Measurements from ENCODE around the gene RGS14.
"Not testable (repeated sequence)": the region's sequence is repeated elsewhere in the genome, so short reads cannot be mapped to it uniquely, and the experiment has no call there.

The RGS14 gene

GRCh38 chr5:177327539-177328522, 29.9 kb upstream of the RGS14 start:
- FAIRE-seq (no peak), DNase-seq (ENCODE audit: insufficient read length, low spot score) (no peak)

DNA sequence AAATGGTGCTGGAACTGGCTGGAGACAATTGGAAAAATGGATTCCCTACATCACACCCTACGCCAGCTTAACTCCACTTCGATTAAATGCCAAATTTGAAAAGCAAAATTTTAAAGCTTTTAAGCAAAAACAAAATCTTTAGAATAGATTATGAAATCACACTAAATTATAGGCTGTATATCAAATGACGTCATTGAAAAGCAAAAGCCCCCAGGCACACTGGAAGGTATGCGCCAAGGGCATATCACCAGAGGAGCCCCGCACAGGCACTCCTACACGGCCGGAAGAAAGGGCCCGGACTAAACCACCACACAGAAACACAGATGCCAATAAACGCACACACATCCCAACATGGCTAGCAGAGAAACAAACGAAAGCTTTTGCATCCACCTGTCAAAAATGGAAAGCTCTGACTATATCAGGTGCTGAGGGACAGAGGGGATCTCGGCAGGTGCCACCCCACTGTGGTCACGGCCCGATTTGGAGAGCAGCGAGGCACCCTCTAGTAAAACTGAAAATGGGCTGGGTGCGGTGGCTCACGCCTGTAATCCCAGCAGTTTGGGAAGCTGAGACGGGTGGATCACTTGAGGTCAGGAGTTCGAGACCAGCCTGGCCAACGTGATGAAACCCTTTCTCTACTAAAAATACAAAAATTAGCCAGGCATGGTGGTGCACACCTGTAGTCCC, 29.0 kb upstream of the RGS14 start:
- FAIRE-seq (no peak), DNase-seq (ENCODE audit: insufficient read length, low spot score) (no peak)

- FAIRE-seq (no peak), DNase-seq (ENCODE audit: insufficient read length, low spot score) (no peak)
These were observed 27.8 kb upstream of the RGS14 start for GRCh38 chr5:177329883-177330282.

DNA sequence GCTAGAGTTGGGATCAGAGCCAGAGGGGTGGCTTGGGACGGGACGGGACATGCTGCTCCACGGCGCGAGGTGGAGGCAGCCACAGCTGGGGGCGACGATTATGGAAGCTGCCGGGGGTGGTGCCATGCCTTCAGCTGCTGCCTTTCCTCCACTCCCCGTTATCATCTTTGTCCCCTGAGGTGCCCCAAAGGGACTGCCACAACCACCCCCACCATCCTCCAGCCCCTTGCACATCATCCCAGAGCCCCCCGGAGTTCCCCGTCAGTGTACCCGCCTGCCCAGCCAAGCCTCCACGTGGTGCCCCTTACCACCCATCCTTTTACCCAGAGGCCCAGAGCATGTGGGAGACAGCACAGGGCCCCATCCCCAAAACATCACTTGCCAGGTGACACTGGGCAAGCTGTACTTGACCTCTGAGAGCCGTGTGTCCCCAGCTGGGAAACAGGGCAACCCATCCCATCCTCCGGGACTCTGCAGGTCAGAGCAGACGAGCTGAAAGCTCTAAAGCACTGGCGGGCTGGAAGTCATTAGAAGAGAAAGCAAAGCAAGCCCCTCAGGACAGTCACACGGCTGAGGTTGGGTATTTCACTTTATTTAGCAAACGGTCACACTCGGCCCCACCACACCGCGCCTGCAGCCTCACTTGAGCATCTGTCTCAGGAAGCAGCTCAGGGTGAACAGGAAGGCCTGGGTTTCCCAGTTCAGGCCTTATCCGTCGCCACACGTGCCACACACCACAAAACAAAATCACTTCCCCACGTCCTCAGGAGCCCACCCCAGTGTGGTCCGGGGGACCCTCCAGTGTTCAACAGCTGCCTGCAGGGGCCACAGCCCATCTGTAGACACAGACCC, 26.5 kb upstream of the RGS14 start:
- DNase-seq (ENCODE audit: insufficient read length, low spot score) (no peak), FAIRE-seq (peak; percentile 42)

DNA sequence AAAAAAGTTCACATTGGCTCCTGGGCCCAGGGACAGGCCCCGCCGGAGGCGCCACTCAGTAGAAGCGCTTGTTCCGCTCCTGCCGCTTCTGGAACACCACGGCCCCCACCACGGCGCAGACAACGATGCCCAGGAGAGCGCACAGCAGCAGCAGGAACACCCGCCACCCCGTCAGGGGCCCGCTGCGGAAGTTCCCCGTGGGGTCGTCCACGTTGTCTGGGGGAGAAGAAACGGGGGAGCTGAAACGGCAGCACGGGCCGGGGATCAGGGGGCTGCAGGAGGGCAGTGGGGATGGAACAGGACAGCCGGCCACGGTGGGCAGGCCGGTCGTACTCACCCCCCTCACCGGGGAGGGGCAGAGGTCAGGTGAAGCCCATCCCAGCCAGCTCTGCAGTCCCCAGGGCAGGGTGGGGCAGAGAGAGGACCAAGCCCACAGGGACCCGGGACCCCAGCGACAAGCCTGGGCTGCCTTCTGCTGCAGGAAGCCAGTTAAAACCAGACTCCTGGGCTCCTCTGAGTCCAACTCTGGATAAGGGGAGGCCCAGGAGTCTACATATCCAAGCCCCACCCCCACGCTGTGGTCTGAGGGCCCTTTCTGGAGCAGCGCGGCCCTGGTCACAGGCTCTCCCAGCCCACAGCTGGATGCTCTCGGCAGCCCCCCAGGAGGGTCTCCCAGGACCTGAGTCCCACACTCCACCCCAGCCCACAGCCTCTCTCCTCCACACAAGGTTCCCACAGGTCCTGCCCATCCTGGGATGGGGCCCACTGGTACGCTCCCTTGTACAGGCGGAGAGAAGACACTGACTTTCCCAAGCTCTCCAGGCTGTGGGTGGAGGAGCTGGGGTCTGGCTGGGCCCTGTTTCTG, 25.5 kb upstream of the RGS14 start:
- no peak for DNase-seq (ENCODE audit: insufficient read length, low spot score)
- no peak for FAIRE-seq

- DNase-seq (ENCODE audit: insufficient read length, low spot score), result no peak
- FAIRE-seq, result no peak
These were observed 24.8 kb upstream of the RGS14 start for GRCh38 chr5:177332896-177333260.

- no peak for FAIRE-seq
These were observed 24.1 kb upstream of the RGS14 start for GRCh38 chr5:177333420-177334154.

GRCh38 chr5:177334155-177334551, 23.6 kb upstream of the RGS14 start:
- FAIRE-seq, result no peak
- DNase-seq (ENCODE audit: insufficient read length, low spot score), result no peak

More at GRCh38 chr5:177333420-177334154, 24.1 kb upstream of the RGS14 start:
- DNase-seq (ENCODE audit: insufficient read length, low spot score), result no peak

DNA sequence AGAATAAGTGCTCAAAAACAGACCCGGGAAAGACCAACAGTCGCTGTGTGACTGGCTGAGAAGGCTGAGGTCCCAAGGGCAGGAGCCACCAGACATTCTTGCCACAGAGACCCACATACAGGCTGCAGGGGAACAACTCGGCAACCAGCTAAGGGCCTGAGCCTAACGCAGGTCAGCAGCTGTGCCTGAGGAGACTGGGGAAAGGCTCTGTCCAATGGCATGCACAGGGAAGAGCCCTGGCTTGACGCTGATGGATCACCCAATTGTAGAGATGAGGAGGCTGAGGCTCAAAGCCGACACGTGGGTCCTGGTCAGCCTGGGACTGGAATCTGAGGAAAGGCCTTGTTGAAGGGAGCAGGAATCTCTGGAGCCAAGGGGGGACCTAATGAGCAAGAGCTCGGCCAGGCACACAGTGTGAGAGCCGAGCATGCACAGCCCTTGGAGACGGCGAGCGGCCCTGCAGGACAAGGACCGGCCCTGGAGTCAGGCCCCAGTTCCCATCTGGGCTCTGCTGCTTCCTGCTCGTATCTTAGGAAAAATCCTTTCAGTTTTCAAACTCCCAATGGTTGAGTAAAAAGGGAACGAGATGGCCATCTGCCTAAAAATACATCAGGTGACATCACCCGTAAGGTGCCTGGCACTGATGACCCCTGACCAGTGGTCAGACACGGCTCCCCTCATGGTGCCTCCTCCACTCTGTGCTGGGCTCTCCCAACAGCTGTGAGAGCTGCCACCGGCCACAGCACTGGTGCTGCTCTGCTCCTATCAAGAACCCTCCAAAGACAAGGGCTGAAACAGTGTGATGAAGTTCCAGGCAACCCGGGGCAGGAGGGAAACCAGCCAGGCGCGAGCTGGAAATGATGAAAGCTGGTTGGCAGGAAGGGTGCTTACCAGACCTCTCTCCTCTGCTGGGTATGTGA, 22.7 kb upstream of the RGS14 start:
- DNase-seq (ENCODE audit: insufficient read length, low spot score), result no peak
- FAIRE-seq, result no peak

- FAIRE-seq (no peak), DNase-seq (ENCODE audit: insufficient read length, low spot score) (no peak)
These were observed 22.0 kb upstream of the RGS14 start for GRCh38 chr5:177335701-177336065.

DNA sequence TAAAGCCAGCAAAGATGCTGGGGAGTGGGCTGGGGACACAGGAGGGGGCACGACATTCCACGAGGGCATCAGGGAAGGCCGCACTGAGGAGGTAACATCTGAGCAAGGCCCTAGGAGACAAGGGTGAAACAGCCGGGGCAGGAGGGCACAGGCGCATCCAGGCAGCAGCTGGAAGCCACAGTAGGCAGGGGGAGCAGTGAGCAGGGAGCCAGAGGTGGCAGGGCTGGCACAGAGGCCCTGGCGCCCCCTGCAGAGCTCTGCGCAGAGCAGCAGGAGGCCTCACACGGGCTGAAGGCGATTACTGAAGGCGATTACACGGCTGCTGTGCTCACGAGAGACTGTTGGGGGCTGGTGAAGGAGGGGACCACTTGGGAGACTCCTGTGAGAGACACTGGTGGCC, 21.6 kb upstream of the RGS14 start:
- no peak for FAIRE-seq

DNA sequence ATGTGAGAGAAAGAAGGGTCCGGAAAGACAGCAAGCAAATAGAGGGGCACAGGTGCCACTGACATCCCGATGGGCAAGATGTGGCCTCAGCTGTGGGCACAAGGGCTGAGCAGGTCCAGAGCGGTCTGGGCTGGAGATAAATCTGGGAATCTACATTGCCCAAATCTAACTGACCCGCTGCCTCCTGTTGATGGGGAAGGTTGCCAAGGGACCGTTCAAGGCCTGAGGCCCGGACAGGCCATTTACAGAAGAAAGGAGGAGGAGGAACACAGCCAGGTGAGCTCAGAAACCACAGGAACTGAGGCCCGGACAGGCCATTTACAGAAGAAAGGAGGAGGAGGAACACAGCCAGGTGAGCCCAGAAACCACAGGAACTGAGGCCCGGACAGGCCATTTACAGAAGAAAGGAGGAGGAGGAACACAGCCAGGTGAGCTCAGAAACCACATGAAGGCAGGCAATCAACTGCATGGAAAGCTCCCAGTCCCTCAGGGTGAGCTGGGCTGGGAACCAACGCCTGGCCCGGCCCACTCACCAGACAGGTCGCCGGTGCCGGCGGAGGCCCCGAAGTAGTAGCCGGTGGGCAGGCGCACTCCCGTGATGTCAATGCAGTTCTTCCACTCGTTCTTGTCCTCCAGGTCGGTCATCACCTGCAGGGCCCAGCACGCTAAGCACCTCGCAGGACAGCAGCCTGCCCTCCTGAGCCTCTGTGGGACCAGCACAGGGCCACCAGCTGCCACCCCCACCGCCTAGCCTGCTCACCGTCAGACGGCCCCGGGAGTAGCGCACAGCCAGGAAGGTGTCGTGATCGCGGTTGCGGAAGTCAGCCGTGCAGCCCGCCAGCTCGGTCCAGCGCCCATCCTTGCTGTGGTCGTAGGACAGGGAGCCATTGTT, 20.9 kb upstream of the RGS14 start:
- FAIRE-seq (no peak), DNase-seq (ENCODE audit: insufficient read length, low spot score) (no peak)

More for the DNA sequence above, 21.6 kb upstream of the RGS14 start:
- DNase-seq (ENCODE audit: insufficient read length, low spot score), result no peak

GRCh38 chr5:177338251-177339106, 19.2 kb upstream of the RGS14 start:
- DNase-seq (ENCODE audit: insufficient read length, low spot score), result no peak
- FAIRE-seq, result no peak

GRCh38 chr5:177339107-177339638, 18.6 kb upstream of the RGS14 start:
- DNase-seq (ENCODE audit: insufficient read length, low spot score) (no peak), FAIRE-seq (no peak)

GRCh38 chr5:177343000-177343399, 14.7 kb upstream of the RGS14 start:
- not testable (repeated sequence) for FAIRE-seq; DNase-seq (ENCODE audit: insufficient read length, low spot score)

DNA sequence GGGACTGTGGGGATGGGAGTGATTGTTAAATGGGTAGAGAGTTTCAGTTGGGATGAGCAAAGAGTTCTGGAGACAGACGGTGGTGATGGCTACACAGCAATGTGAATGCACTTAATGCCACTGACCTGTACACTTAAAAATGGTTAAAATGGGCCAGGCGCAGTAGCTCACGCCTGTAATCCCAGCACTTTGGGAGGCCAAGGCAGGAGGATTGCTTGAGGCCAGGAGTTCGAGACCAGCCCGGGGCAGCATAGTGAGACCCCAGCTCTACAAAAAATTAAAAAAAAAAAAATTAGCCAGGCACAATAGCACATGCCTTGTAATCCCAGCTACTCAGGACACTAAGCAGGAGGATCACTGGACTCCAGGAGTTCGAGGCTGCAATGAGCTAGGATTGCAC, 13.9 kb upstream of the RGS14 start:
- FAIRE-seq (no peak), DNase-seq (ENCODE audit: insufficient read length, low spot score) (no peak)

Measured in GM19239 (cell line).